Thoracic aorta (tissue), 2 donors: ENCODE data around the gene TCIRG1. TPM values are rescaled to one million over a fixed set of nuclear protein-coding genes. Genes with fewer than 3 reads are reported as not detected.

ENCODE experiments used
- ATAC-seq: fragments of 150-250 bp; one replicate; pipeline ENCODE4 v1.8.0; 2017; ENCODE audit warnings: low read depth; ENCODE audit not compliant: insufficient number of reproducible peaks, low FRiP score
- DNase-seq: peaks from one replicate; pipeline ENCODE4 v3.0.0-alpha.2; 2020; ENCODE audit warnings: low spot score
- H3K27ac ChIP-seq, 2 donors: fragments of 200-600 bp; sonication (generic); 1 replicate in 1 of 2; 2 replicates in 1 of 2; pipeline ENCODE4 v1.5.1; 2016; ENCODE audit warnings: mild to moderate bottlenecking in 2 of 2, moderate library complexity in 2 of 2
- H3K27me3 ChIP-seq: fragments of 200-600 bp; sonication (generic); replicated peaks from 2 replicates; pipeline ENCODE4 v1.6.0; 2016; ENCODE audit warnings: mild to moderate bottlenecking; ENCODE audit not compliant: insufficient read depth
- H3K36me3 ChIP-seq: fragments of 200-600 bp; sonication (generic); one replicate; pipeline ENCODE4 v1.5.1; 2016
- H3K4me1 ChIP-seq, 2 donors: fragments of 200-600 bp; sonication (generic); 1 replicate in 1 of 2; 2 replicates in 1 of 2; pipeline versions ENCODE4 v1.5.1 to v1.6.0; 2016; ENCODE audit warnings: low read depth in 2 of 2, mild to moderate bottlenecking in 1 of 2; ENCODE audit not compliant: control insufficient read depth in 1 of 2
- H3K4me3 ChIP-seq: fragments of 200-600 bp; sonication (generic); 2 replicates; pipeline ENCODE4 v1.5.1; 2016; ENCODE audit warnings: mild to moderate bottlenecking
- H3K9me3 ChIP-seq: fragments of 200-600 bp; sonication (generic); 2 replicates; pipeline ENCODE4 v1.5.1; 2016
- CTCF ChIP-seq: fragments of 200-600 bp; sonication (generic); IDR thresholded peaks from one replicate; pipeline ENCODE4 v1.5.1; 2019; ENCODE audit warnings: antibody characterized with exemption
- total RNA-seq, 2 donors: library from RNA; depleted of rRNA; stranded (reverse); fragments of >200 nt; gene quantifications; one replicate each; pipeline versions ENCODE4 v1.1.0 to v1.2.3, GENCODE V29; 2016

The TCIRG1 gene
- total RNA-seq, 2 donors from 2014 or later, result 167 to 281 TPM

GRCh38 chr11:68019486-68019885, 19.3 kb upstream of the TCIRG1 start:
- TF ChIP-seq CTCF, result no peak
- DNase-seq (no peak), ATAC-seq (no peak)
- Histone ChIP-seq H3K4me3 (no peak overlapping the region), H3K27ac (no peak overlapping the region), H3K9me3 (no peaks in the 10 kb centered on the region), H3K36me3 (no peaks in the 10 kb centered on the region), H3K27me3 (no peaks in the 10 kb centered on the region), H3K4me1 (no peaks in the 10 kb centered on the region)

GRCh38 chr11:68020575-68020974, 18.2 kb upstream of the TCIRG1 start:
- Histone ChIP-seq H3K4me3 (no peak overlapping the region), H3K27me3 (no peaks in the 10 kb centered on the region), H3K27ac (no peak overlapping the region), H3K36me3 (no peaks in the 10 kb centered on the region), H3K4me1 (no peaks in the 10 kb centered on the region), H3K9me3 (no peaks in the 10 kb centered on the region)
- DNase-seq, result no peak
- no peak for ATAC-seq
- no peak for TF ChIP-seq CTCF

GRCh38 chr11:68021167-68021787, 17.5 kb upstream of the TCIRG1 start:
- no peaks in the 10 kb centered on the region for H3K27me3 ChIP-seq
- no peaks in the 10 kb centered on the region for H3K36me3 ChIP-seq
- no peaks in the 10 kb centered on the region for H3K9me3 ChIP-seq
- ATAC-seq (no peak), DNase-seq (no peak)
- no peak overlapping the region for H3K4me3 ChIP-seq
- no peaks in the 10 kb centered on the region for H3K4me1 ChIP-seq
- no peak overlapping the region for H3K27ac ChIP-seq
- no peak for TF ChIP-seq CTCF

GRCh38 chr11:68022531-68022930, 16.3 kb upstream of the TCIRG1 start:
- Histone ChIP-seq H3K9me3 (no peaks in the 10 kb centered on the region), H3K4me3 (no peak overlapping the region), H3K4me1 (no peaks in the 10 kb centered on the region), H3K27me3 (no peaks in the 10 kb centered on the region), H3K36me3 (no peaks in the 10 kb centered on the region), H3K27ac (no peak overlapping the region)
- DNase-seq (no peak), ATAC-seq (no peak)
- no peak for TF ChIP-seq CTCF

- TF ChIP-seq CTCF, result no peak
- ATAC-seq (no peak), DNase-seq (no peak)
- Histone ChIP-seq H3K9me3 (no peaks in the 10 kb centered on the region), H3K27ac (no peak overlapping the region), H3K36me3 (no peaks in the 10 kb centered on the region), H3K4me3 (no peak overlapping the region), H3K27me3 (no peaks in the 10 kb centered on the region), H3K4me1 (peaks cover 1 to 4% of the 10 kb centered on the region in 2 donors)
Observed at GRCh38 chr11:68024508-68024907, 14.3 kb upstream of the TCIRG1 start.
